ENCODE results near the gene ATP10A.
"Not testable (repeated sequence)": the region's sequence is repeated elsewhere in the genome, so short reads cannot be mapped to it uniquely, and the experiment has no call there.

The ATP10A gene

GRCh38 chr15:25884370-25884769 lies 21.2 kb upstream of the ATP10A start:
- DNase-seq (ENCODE audit: low read depth), result no peak
- no peak overlapping the region for H3K4me3 ChIP-seq (ENCODE audit: low read depth, low read length)
- TF ChIP-seq CTCF (IDR thresholded peaks at IDR 0.05; ENCODE audit: insufficient read depth, low read depth, low read length, missing control alignments), result no peak

- no peak overlapping the region for H3K4me3 ChIP-seq (ENCODE audit: low read depth, low read length)
- no peak for TF ChIP-seq CTCF (IDR thresholded peaks at IDR 0.05; ENCODE audit: insufficient read depth, low read depth, low read length, missing control alignments)
- no peak for DNase-seq (ENCODE audit: low read depth)
These were observed 20.5 kb upstream of the ATP10A start for GRCh38 chr15:25883463-25884259.

- TF ChIP-seq CTCF (IDR thresholded peaks at IDR 0.05; ENCODE audit: insufficient read depth, low read depth, low read length, missing control alignments), result no peak
- no peak overlapping the region for H3K4me3 ChIP-seq (ENCODE audit: low read depth, low read length)
- DNase-seq (ENCODE audit: low read depth), result no peak
These were observed 19.3 kb upstream of the ATP10A start for GRCh38 chr15:25882466-25882865.

- not testable (repeated sequence) for DNase-seq (ENCODE audit: low read depth)
These were observed 17.8 kb upstream of the ATP10A start for GRCh38 chr15:25880877-25881276.

GRCh38 chr15:25880411-25880810 lies 17.3 kb upstream of the ATP10A start:
- H3K4me3 ChIP-seq (ENCODE audit: low read depth, low read length), result no peak overlapping the region
- no peak for DNase-seq (ENCODE audit: low read depth)
- no peak for TF ChIP-seq CTCF (IDR thresholded peaks at IDR 0.05; ENCODE audit: insufficient read depth, low read depth, low read length, missing control alignments)

More at GRCh38 chr15:25880877-25881276, 17.8 kb upstream of the ATP10A start:
- H3K4me3 ChIP-seq (ENCODE audit: low read depth, low read length), result not testable (repeated sequence)

- TF ChIP-seq CTCF (IDR thresholded peaks at IDR 0.05; ENCODE audit: insufficient read depth, low read depth, low read length, missing control alignments), result no peak
- no peak overlapping the region for H3K4me3 ChIP-seq (ENCODE audit: low read depth, low read length)
- no peak for DNase-seq (ENCODE audit: low read depth)
These were observed 16.3 kb upstream of the ATP10A start for GRCh38 chr15:25879438-25879837.

- H3K4me3 ChIP-seq (ENCODE audit: low read depth, low read length), result no peak overlapping the region
- TF ChIP-seq CTCF (IDR thresholded peaks at IDR 0.05; ENCODE audit: insufficient read depth, low read depth, low read length, missing control alignments), result no peak
- DNase-seq (ENCODE audit: low read depth), result no peak
These were observed 14.6 kb upstream of the ATP10A start for GRCh38 chr15:25877681-25878080.
